GM10248 (cell line): ENCODE measurements around the gene PCED1A.

Experiments
- CTCF ChIA-PET: fragments of 300-600 bp; sonication (Branson Sonifier 250); formaldehyde crosslinking; extraction: SDS; loops from one replicate; lab custom pipeline; 2021; ENCODE audit warnings: antibody characterized with exemption; lab: Yijun Ruan, JAX
- POLR2A ChIA-PET: fragments of 350-650 bp; sonication (Branson Sonifier 250); formaldehyde crosslinking; extraction: SDS; loops from one replicate; lab custom pipeline; 2020; ENCODE audit warnings: antibody characterized with exemption; lab: Yijun Ruan, JAX
- DNase-seq: peaks from one replicate; pipeline ENCODE4 v3.0.0; 2012; ENCODE audit errors: extremely low spot score
- CTCF ChIP-seq: IDR thresholded peaks from 2 replicates; pipeline ENCODE4 v1.5.1; 2012; ENCODE audit warnings: mild to moderate bottlenecking, low read depth; ENCODE audit errors: extremely low read depth, missing control alignments, control extremely low read depth

The PCED1A gene

GRCh38 chr20:2825761-2826160 lies 14.7 kb downstream of the PCED1A start:
- POLR2A ChIA-PET, result no interaction called here
- CTCF ChIA-PET, result no interaction called here
- no peak for TF ChIP-seq CTCF
- DNase-seq, result no peak

GRCh38 chr20:2822073-2822472 lies 18.4 kb downstream of the PCED1A start:
- POLR2A ChIA-PET, result no interaction called here
- no peak for TF ChIP-seq CTCF
- CTCF ChIA-PET, result no interaction called here
- DNase-seq, result peak; percentile 28

- CTCF ChIA-PET, result no interaction called here
- POLR2A ChIA-PET, result no interaction called here
- no peak for TF ChIP-seq CTCF
- peak; percentile 18 for DNase-seq
Measured at GRCh38 chr20:2820896-2821869, 19.3 kb downstream of the PCED1A start.

- DNase-seq, result no peak
- no peak for TF ChIP-seq CTCF
- ChIA-PET CTCF (no interaction called here), POLR2A (no interaction called here)
Measured at GRCh38 chr20:2820084-2820895, 20.2 kb downstream of the PCED1A start.

GRCh38 chr20:2817891-2818595 lies 22.4 kb downstream of the PCED1A start:
- POLR2A ChIA-PET, result no interaction called here
- TF ChIP-seq CTCF, result no peak
- no peak for DNase-seq
- CTCF ChIA-PET, result interaction anchor here (1.2 kb wide), 1 partner anchor 30 kb away, joined by 4 read pairs; no protein-coding TSS in a partner anchor

- POLR2A ChIA-PET, result no interaction called here
Measured at GRCh38 chr20:2817341-2817726, 23.1 kb downstream of the PCED1A start.

More at GRCh38 chr20:2817341-2817726, 23.1 kb downstream of the PCED1A start:
- CTCF ChIA-PET, result no interaction called here
- no peak for TF ChIP-seq CTCF
- no peak for DNase-seq
